Measurements from ENCODE around the gene AOX1.
"Not testable (repeated sequence)": the region's sequence is repeated elsewhere in the genome, so short reads cannot be mapped to it uniquely, and the experiment has no call there.

AOX1 gene

GRCh38 chr2:200677171-200677570 is 91.4 kb downstream of the AOX1 start:
- DNase-seq (ENCODE audit: extremely low spot score), result no peak
- no peak for TF ChIP-seq CTCF (IDR thresholded peaks at IDR 0.05; ENCODE audit: control extremely low read depth, extremely low read depth, low read depth, missing control alignments)
- POLR2A ChIA-PET, result no interaction called here
- CTCF ChIA-PET, result interaction anchor here (1.3 kb wide), 1 partner anchor 36 kb away, joined by 3 read pairs; no protein-coding TSS in a partner anchor

GRCh38 chr2:200677721-200678532 is 92.1 kb downstream of the AOX1 start:
- POLR2A ChIA-PET, result no interaction called here
- no peak for DNase-seq (ENCODE audit: extremely low spot score)
- no peak for TF ChIP-seq CTCF (IDR thresholded peaks at IDR 0.05; ENCODE audit: control extremely low read depth, extremely low read depth, low read depth, missing control alignments)
- CTCF ChIA-PET, result no interaction called here

- POLR2A ChIA-PET, result no interaction called here
- no peak for DNase-seq (ENCODE audit: extremely low spot score)
- TF ChIP-seq CTCF (IDR thresholded peaks at IDR 0.05; ENCODE audit: control extremely low read depth, extremely low read depth, low read depth, missing control alignments), result no peak
- CTCF ChIA-PET, result no interaction called here
These were observed 93.3 kb downstream of the AOX1 start for GRCh38 chr2:200679127-200679526.

GRCh38 chr2:200679535-200679934 is 93.7 kb downstream of the AOX1 start:
- CTCF ChIA-PET, result no interaction called here
- no peak for TF ChIP-seq CTCF (IDR thresholded peaks at IDR 0.05; ENCODE audit: control extremely low read depth, extremely low read depth, low read depth, missing control alignments)
- POLR2A ChIA-PET, result no interaction called here
- no peak for DNase-seq (ENCODE audit: extremely low spot score)

- DNase-seq (ENCODE audit: extremely low spot score), result no peak
- CTCF ChIA-PET, result no interaction called here
- TF ChIP-seq CTCF (IDR thresholded peaks at IDR 0.05; ENCODE audit: control extremely low read depth, extremely low read depth, low read depth, missing control alignments), result no peak
- POLR2A ChIA-PET, result no interaction called here
These were observed 95.9 kb downstream of the AOX1 start for GRCh38 chr2:200681697-200682096.

GRCh38 chr2:200682407-200682806 is 96.6 kb downstream of the AOX1 start:
- POLR2A ChIA-PET; CTCF ChIA-PET; DNase-seq (ENCODE audit: extremely low spot score): not testable (repeated sequence)
